ENCODE measurements around the gene ACAD10.

Gene ACAD10

DNA sequence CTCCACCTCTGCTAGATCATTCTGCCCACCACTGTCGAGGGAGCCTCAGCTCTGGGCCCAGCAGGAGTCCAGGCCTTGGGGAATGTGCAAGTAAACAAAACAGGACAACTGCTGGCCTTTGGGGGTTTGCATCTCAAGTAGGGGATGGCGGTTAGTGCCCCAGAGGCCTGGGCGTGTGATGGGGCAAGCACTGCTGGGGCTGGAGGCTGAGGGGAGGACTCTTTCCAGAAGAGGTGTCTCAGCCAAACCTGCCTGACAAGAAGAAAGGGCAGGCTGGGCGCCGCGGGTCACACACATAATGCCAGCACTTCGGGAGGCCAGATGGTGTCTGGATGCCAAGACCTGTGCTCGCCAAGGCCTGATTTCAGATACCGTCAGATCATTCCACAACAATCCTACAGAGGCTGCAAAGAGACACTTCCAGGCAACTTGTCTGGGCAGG, 72.3 kb downstream of the ACAD10 start:
- TF ChIP-seq TAF1 (IDR thresholded peaks at IDR 0.05; ENCODE audit: borderline replicate concordance, insufficient read depth, low read length): no peak
- TF ChIP-seq, protein P1, sequence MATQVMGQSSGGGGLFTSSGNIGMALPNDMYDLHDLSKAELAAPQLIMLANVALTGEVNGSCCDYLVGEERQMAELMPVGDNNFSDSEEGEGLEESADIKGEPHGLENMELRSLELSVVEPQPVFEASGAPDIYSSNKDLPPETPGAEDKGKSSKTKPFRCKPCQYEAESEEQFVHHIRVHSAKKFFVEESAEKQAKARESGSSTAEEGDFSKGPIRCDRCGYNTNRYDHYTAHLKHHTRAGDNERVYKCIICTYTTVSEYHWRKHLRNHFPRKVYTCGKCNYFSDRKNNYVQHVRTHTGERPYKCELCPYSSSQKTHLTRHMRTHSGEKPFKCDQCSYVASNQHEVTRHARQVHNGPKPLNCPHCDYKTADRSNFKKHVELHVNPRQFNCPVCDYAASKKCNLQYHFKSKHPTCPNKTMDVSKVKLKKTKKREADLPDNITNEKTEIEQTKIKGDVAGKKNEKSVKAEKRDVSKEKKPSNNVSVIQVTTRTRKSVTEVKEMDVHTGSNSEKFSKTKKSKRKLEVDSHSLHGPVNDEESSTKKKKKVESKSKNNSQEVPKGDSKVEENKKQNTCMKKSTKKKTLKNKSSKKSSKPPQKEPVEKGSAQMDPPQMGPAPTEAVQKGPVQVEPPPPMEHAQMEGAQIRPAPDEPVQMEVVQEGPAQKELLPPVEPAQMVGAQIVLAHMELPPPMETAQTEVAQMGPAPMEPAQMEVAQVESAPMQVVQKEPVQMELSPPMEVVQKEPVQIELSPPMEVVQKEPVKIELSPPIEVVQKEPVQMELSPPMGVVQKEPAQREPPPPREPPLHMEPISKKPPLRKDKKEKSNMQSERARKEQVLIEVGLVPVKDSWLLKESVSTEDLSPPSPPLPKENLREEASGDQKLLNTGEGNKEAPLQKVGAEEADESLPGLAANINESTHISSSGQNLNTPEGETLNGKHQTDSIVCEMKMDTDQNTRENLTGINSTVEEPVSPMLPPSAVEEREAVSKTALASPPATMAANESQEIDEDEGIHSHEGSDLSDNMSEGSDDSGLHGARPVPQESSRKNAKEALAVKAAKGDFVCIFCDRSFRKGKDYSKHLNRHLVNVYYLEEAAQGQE (IDR thresholded peaks at IDR 0.05; ENCODE audit: insufficient read depth in 1 of 2, low read depth in 2 of 2, low read length in 2 of 2): no peak
- TF ChIP-seq POLR2AphosphoS5 (IDR thresholded peaks at IDR 0.05; ENCODE audit: low read depth, low read length): no peak
- no peak for TF ChIP-seq FOXP2 (optimal IDR thresholded peaks at IDR 0.05; ENCODE audit: borderline replicate concordance, extremely low read depth, extremely low read length, insufficient read depth)
- no peak for TF ChIP-seq SIN3A (IDR thresholded peaks at IDR 0.05; ENCODE audit: borderline replicate concordance, insufficient read depth, low read length)

DNA sequence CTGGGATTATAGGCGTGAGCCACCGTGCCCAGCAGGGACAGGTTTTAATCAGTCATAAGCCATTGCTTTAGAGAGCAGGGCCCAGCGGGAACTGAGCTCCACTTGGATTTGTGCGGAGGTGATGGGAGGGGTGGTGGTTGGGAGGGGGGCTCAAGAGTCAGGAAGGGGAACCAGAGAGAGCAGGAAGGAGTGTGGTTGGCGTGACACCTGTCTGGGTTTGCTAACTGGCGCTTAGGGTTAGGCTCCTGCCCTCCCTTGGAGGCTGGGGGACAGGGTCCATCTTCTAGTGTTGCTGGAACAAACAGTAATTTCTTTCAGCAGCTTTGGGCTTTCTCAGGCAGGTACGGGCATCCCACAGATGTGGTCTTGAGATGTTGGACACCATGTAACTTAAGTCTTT, 73.4 kb downstream of the ACAD10 start:
- TF ChIP-seq SIN3A (IDR thresholded peaks at IDR 0.05; ENCODE audit: borderline replicate concordance, insufficient read depth, low read length): no peak
- no peak for TF ChIP-seq POLR2AphosphoS5 (IDR thresholded peaks at IDR 0.05; ENCODE audit: low read depth, low read length)
- no peak for TF ChIP-seq FOXP2 (optimal IDR thresholded peaks at IDR 0.05; ENCODE audit: borderline replicate concordance, extremely low read depth, extremely low read length, insufficient read depth)
- TF ChIP-seq, protein P1 (IDR thresholded peaks at IDR 0.05; ENCODE audit: insufficient read depth in 1 of 2, low read depth in 2 of 2, low read length in 2 of 2): no peak
- no peak for TF ChIP-seq TAF1 (IDR thresholded peaks at IDR 0.05; ENCODE audit: borderline replicate concordance, insufficient read depth, low read length)

DNA sequence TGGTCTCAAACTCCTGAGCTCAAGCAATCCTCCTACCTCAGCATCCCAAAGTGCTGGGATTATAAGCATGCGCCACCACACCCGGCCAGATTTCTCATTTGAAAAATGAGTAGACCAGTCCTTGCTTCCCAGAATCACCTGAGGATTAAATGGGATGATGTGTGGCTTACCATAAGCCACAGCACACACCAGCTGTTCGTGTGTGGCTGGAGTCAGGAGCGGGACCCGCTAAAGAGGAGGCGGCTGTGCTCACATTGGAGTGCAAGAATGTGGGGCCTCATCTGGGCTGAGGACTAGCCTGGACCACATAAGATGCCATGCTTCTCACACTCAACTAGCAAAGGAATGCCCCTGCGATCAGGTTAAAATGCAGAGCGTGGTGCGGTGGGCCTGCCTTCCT, 74.1 kb downstream of the ACAD10 start:
- TF ChIP-seq FOXP2 (optimal IDR thresholded peaks at IDR 0.05; ENCODE audit: borderline replicate concordance, extremely low read depth, extremely low read length, insufficient read depth): no peak
- TF ChIP-seq, protein P1 (IDR thresholded peaks at IDR 0.05; ENCODE audit: insufficient read depth in 1 of 2, low read depth in 2 of 2, low read length in 2 of 2): no peak

DNA sequence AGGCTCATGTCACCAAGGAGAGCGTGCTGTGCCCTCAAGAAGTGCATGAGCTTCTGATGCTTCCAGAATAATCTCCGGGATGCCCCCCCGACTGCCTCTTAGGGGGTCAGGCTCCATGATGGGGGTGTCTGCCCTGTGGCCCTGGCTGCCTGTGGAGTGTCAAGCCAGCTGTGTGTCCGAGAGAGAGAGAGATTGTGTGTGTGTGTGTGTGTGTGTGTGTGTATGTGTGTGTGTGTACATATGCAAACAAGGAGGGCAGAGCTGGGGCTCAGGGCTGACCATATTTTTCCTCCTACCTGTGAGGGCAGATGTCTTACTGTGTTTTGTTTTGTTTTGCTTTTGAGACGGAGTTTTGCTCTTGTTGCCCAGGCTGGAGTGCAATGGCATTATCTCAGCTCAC, 75.2 kb downstream of the ACAD10 start:
- TF ChIP-seq FOXP2 (optimal IDR thresholded peaks at IDR 0.05; ENCODE audit: borderline replicate concordance, extremely low read depth, extremely low read length, insufficient read depth) (no peak), SIN3A (IDR thresholded peaks at IDR 0.05; ENCODE audit: borderline replicate concordance, insufficient read depth, low read length) (no peak), TAF1 (IDR thresholded peaks at IDR 0.05; ENCODE audit: borderline replicate concordance, insufficient read depth, low read length) (no peak), POLR2AphosphoS5 (IDR thresholded peaks at IDR 0.05; ENCODE audit: low read depth, low read length) (no peak)
- TF ChIP-seq, protein P1 (IDR thresholded peaks at IDR 0.05; ENCODE audit: insufficient read depth in 1 of 2, low read depth in 2 of 2, low read length in 2 of 2): no peak

DNA sequence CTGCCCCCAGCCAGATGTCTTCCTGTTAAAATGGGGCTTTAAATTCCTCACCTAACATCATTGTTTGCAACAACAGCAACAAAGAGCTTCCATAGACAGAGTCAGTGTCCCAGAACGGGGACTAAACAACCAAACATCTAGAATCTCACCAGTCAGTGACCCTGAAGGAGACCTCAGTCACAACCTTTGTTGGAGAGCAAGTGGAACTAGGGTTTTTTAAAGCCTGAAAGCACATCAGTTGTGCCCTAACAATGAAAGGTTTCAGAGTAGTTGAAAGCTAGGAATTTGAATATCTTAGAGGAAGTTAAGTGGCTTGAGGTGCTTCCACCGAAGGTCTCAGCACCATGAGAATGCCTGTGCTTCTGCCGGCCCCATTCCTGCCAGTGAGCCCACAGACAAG, 75.9 kb downstream of the ACAD10 start:
- TF ChIP-seq FOXP2 (optimal IDR thresholded peaks at IDR 0.05; ENCODE audit: borderline replicate concordance, extremely low read depth, extremely low read length, insufficient read depth) (no peak), TAF1 (IDR thresholded peaks at IDR 0.05; ENCODE audit: borderline replicate concordance, insufficient read depth, low read length) (no peak), SIN3A (IDR thresholded peaks at IDR 0.05; ENCODE audit: borderline replicate concordance, insufficient read depth, low read length) (no peak), POLR2AphosphoS5 (IDR thresholded peaks at IDR 0.05; ENCODE audit: low read depth, low read length) (no peak)
- TF ChIP-seq, protein P1 (IDR thresholded peaks at IDR 0.05; ENCODE audit: insufficient read depth in 1 of 2, low read depth in 2 of 2, low read length in 2 of 2): no peak

Data from PFSK-1 (cell line).